Measurements from ENCODE around the gene ASXL1. TPM values are rescaled to one million over a fixed set of nuclear protein-coding genes. Genes with fewer than 3 reads are reported as not detected.
A peak's percentile ranks its signal among the peaks of the same experiment; 100 is the strongest.
"Not testable (repeated sequence)": the region's sequence is repeated elsewhere in the genome, so short reads cannot be mapped to it uniquely, and the experiment has no call there.

ASXL1 gene
- total RNA-seq, 2 donors from 2014 or later, result 38.8 to 40.4 TPM

DNA sequence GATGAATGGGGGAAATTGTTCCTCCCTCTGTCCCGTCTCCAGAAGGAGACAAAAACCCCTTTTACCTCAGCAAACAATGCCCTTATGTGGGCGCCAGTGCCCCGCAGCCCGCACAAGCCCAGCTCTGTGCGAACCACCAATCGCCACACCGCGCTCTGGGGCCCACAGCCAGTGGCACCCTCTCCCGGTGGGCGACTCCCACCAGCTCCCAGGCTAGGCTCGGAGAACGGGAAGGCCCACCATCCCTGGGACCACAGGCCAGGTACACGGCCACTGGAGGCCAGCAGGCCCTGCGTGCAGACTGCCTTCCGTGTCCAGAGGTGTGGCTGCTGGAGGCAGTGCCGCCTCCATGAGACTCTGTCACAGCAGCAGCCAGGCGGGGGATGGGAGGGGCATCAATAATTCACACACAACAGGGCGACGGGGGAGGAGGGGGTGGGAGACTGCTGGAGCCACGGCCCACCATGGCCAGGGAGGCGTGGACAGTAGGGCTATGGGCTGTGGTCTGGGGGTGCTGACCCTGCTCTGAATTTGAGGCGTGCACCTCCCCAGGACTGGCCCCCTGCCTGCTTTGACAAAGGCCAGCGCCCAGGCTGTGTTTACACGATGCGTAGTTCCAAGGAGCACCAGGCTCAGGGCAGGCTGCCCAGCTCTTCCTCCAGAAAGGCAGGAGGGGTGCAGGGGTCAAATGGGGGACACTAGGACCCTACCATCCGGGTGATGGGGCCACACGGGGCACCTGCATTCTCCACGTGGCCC is 105.7 kb downstream of the ASXL1 start:
- no peaks in the 10 kb centered on the region for H3K9me3 ChIP-seq
- H3K9ac ChIP-seq (ENCODE audit: low read depth in 2 of 2, low read length in 2 of 2), result peak overlapping the region; percentile 76 to 78
- peaks cover 53% of the 10 kb centered on the region for H3K4me1 ChIP-seq
- H3K27me3 ChIP-seq, result no peaks in the 10 kb centered on the region
- H3K36me3 ChIP-seq, result no peaks in the 10 kb centered on the region
- intact Hi-C loops (cut with DNase I), result no loop called here
- peak; percentile 85 for DNase-seq
- H3K27ac ChIP-seq, result peak overlapping the region; percentile 82
- H3K4me3 ChIP-seq, result no peak overlapping the region
- no peak for TF ChIP-seq CTCF (IDR thresholded peaks at IDR 0.05)

DNA sequence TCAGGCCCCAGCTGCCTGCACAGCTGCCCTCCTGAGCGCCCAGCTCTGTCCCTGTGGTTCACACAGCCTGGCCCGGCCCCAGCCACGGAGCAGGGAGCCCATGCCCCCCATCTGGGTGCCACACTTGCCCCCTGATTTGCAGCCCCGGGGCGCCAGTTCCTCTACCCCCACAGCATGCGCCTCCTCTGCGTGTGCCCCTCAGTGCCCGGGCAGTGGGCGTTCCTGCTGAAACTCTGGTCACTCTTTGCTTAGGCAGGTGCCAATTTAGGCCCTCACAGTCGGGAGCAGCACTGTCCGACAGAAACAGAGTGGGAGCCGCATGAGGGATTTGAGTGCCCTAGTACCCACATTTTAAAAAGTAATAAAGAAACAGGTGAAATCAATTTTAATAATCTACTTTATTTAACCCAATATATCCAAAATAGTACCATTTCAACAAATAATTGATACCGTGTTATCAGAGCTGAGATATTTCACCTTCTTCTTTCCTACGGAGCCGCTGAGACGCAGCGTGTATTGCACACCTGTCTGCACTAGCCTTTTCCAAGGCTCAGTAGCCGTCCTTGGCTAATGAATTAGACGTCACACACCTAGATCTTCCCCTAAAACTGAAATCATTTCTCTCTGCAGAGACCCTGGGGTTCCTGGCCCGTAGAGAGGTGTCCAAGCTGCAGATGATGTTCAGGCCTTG is 106.4 kb downstream of the ASXL1 start:
- Histone ChIP-seq H3K9ac (ENCODE audit: low read depth in 2 of 2, low read length in 2 of 2) (peak overlapping the region; percentile 64 to 76), H3K4me3 (no peak overlapping the region), H3K36me3 (no peaks in the 10 kb centered on the region), H3K27me3 (no peaks in the 10 kb centered on the region), H3K9me3 (no peaks in the 10 kb centered on the region), H3K27ac (peak overlapping the region; percentile 82), H3K4me1 (peaks cover 53% of the 10 kb centered on the region)
- TF ChIP-seq CTCF (IDR thresholded peaks at IDR 0.05), result no peak
- intact Hi-C loops (cut with DNase I), result no loop called here
- no peak for DNase-seq

DNA sequence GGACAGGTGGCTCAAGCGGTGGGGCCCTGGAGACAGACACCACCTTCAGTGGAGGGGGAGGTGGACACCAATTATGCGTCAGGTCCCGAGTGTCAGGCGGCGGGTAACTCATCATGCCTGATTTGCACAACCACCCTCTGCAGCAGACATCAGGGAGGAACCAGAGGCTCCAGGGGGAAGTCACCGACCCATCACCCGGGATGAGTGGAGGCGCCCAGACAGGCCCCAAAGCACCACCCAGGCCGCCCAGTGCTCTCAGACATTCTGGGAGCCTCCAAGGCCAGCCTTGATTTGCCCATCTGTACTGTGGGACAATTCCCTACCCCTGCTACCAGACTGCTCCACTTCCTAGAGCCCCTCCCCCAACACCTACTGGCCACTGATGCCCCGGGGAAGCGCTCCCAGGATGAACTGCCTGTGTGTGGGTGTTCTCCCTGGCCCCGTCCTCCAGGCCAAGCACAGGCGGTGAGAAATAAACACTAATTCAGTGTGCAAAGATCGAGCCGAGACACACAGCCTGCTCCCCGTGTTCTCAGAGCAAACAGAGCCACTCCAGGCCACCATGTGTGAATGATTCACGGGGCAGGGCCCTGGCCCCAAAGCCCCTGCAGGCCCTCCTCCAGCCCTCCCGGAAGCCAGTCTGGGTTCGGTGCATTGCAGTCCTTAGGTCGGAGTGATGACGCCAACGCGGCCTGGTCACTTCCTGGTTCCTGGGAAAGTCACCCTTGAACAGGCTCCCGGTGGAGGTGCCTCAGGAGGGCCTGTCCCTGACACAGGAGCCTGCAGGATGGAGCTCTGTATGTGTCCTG is 107.2 kb downstream of the ASXL1 start:
- TF ChIP-seq CTCF (IDR thresholded peaks at IDR 0.05), result no peak
- DNase-seq, result peak; percentile 91
- intact Hi-C loops (cut with DNase I), result no loop called here
- H3K36me3 ChIP-seq, result no peaks in the 10 kb centered on the region
- H3K9ac ChIP-seq (ENCODE audit: low read depth in 2 of 2, low read length in 2 of 2), result peak overlapping the region; percentile 15 to 76
- peaks cover 59% of the 10 kb centered on the region for H3K4me1 ChIP-seq
- H3K27me3 ChIP-seq, result no peaks in the 10 kb centered on the region
- H3K9me3 ChIP-seq, result no peaks in the 10 kb centered on the region
- no peak overlapping the region for H3K4me3 ChIP-seq
- peak overlapping the region; percentile 82 for H3K27ac ChIP-seq

DNA sequence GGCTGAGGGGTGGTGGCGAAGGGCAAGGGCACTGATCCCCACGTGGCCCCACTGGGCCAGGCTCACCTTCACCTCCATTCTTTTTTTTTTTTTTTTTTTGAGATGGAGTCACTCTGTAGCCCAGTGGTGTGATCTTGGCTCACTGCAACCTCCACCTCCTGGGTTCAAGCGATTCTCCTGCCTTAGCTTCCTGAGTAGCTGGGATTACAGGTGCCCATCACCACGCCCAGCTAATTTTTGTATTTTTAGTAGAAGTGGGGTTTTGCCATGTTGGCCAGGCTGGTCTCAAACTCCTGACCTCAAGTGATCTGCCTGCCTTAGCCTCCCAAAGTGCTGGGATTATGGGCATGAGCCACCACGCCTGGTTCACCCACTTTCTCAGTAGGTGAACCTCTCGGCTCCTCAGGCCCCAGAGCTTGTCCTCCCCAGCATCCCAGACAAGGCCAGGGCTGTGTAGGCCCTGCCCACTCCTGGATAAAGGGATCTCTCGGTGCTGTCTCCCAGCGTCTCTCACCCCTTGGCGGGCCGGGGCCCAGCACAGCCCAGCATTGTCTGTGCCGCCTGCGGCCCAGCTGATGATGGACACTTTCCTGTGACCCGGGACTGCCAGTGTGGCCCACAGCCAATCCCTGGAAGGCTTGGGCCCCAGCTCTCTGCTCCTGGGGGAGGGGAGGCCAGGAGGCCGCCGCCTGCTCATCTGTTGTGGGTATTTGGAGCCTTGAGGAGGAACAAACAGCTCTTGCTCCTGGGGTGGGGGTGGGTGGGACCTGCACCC is 108.0 kb downstream of the ASXL1 start:
- H3K36me3 ChIP-seq; H3K27me3 ChIP-seq; H3K9me3 ChIP-seq; DNase-seq; intact Hi-C loops (cut with DNase I); H3K4me3 ChIP-seq: not testable (repeated sequence)
- Histone ChIP-seq H3K27ac (peak overlapping the region; percentile 82), H3K4me1 (peaks cover 66% of the 10 kb centered on the region), H3K9ac (ENCODE audit: low read depth in 2 of 2, low read length in 2 of 2) (peak overlapping the region; percentile 15 to 76)

GRCh38 chr20:32466739-32467505 is 108.8 kb downstream of the ASXL1 start:
- no peaks in the 10 kb centered on the region for H3K27me3 ChIP-seq
- H3K9ac ChIP-seq (ENCODE audit: low read depth in 2 of 2, low read length in 2 of 2), result peak overlapping the region; percentile 63 to 76
- H3K4me1 ChIP-seq, result peaks cover 67% of the 10 kb centered on the region
- H3K27ac ChIP-seq, result peak overlapping the region; percentile 82
- no peak overlapping the region for H3K4me3 ChIP-seq
- no peaks in the 10 kb centered on the region for H3K9me3 ChIP-seq
- no peak for TF ChIP-seq CTCF (IDR thresholded peaks at IDR 0.05)
- intact Hi-C loops (cut with DNase I), result no loop called here
- DNase-seq, result no peak
- no peaks in the 10 kb centered on the region for H3K36me3 ChIP-seq

Data from colonic mucosa (tissue), 4 donors.